ENCODE measurements around the gene RSU1. TPM values are rescaled to one million over a fixed set of nuclear protein-coding genes. Genes with fewer than 3 reads are reported as not detected.

The RSU1 gene
- polyA plus RNA-seq, 2 of the 4 experiments (the other 2 are of a cell fraction) = 99.3 to 114 TPM

GRCh38 chr10:16794005-16794404 lies 23.2 kb downstream of the RSU1 start:
- Histone ChIP-seq H3K4me3 (no peak overlapping the region), H3K9me3 (no peaks in the 10 kb centered on the region), H3K4me2 (no peak overlapping the region), H3K27ac (no peak overlapping the region), H3K4me1 (no peaks in the 10 kb centered on the region)
- ChIA-PET POLR2A (no interaction called here), CTCF (interaction anchor here (1.2 kb wide), 1 partner anchor 892 kb away, joined by 3 read pairs; no protein-coding TSS in a partner anchor)
- FAIRE-seq (no peak), ATAC-seq (no peak), DNase-seq (ENCODE audit: low read depth in 1 of 2, low spot score in 1 of 2) (no peak)
- WGBS (ENCODE audit: missing lambda C conversion rate) = 85% methylated on average over 1 of the region's 1 CpG
- no peak for TF ChIP-seq RAD21 (conservative IDR thresholded peaks at IDR 0.05 in 1 of 2, IDR thresholded peaks at IDR 0.05 in 1 of 2)
- TF ChIP-seq MAZ (IDR thresholded peaks at IDR 0.05; ENCODE audit: borderline replicate concordance, low read depth, low read length) = no peak
- TF ChIP-seq HOXA7 (CRISPR knock-in tag; IDR thresholded peaks at IDR 0.05) = no peak
- TF ChIP-seq HEYL (CRISPR knock-in tag; IDR thresholded peaks at IDR 0.05) = no peak
- no peak for TF ChIP-seq EHF (CRISPR knock-in tag; IDR thresholded peaks at IDR 0.05)
- TF ChIP-seq PBX3 (IDR thresholded peaks at IDR 0.05) = no peak
- no peak for TF ChIP-seq NFE2L2 (conservative IDR thresholded peaks at IDR 0.05; ENCODE audit: low read length)
- TF ChIP-seq MAX (IDR thresholded peaks at IDR 0.05) = no peak
- no peak for TF ChIP-seq SREBF2 (IDR thresholded peaks at IDR 0.05)
- TF ChIP-seq HDAC2 (IDR thresholded peaks at IDR 0.05) = no peak
- no peak for TF ChIP-seq CHD4 (IDR thresholded peaks at IDR 0.05; ENCODE audit: borderline replicate concordance)
- no peak for TF ChIP-seq SMC3 (IDR thresholded peaks at IDR 0.05)
- no peak for TF ChIP-seq KDM5A (IDR thresholded peaks at IDR 0.05)
- TF ChIP-seq FOSB (CRISPR knock-in tag; IDR thresholded peaks at IDR 0.05) = no peak
- TF ChIP-seq ZNF302 (CRISPR knock-in tag; IDR thresholded peaks at IDR 0.05) = no peak
- TF ChIP-seq CHD2 (IDR thresholded peaks at IDR 0.05; ENCODE audit: low read length, partially characterized antibody) = no peak

- ChIA-PET POLR2A (no interaction called here), CTCF (no interaction called here)
- no peak for DNase-seq (ENCODE audit: low read depth in 1 of 2, low spot score in 1 of 2)
- Histone ChIP-seq H3K9me3 (no peaks in the 10 kb centered on the region), H3K4me3 (no peak overlapping the region), H3K4me1 (no peaks in the 10 kb centered on the region), H3K4me2 (no peak overlapping the region), H3K27ac (no peak overlapping the region)
- WGBS (ENCODE audit: missing lambda C conversion rate) = 94% methylated on average over 8 of the region's 8 CpGs
- no peak for FAIRE-seq
- no peak for ATAC-seq
- TF ChIP-seq HES2 (IDR thresholded peaks at IDR 0.05) = no peak
- no peak for TF ChIP-seq CHD4 (IDR thresholded peaks at IDR 0.05; ENCODE audit: borderline replicate concordance)
- TF ChIP-seq KDM1A (IDR thresholded peaks at IDR 0.05; ENCODE audit: low read depth) = no peak
- no peak for TF ChIP-seq TFCP2L1 (CRISPR knock-in tag; IDR thresholded peaks at IDR 0.05)
- no peak for TF ChIP-seq JUNB (IDR thresholded peaks at IDR 0.05)
- no peak for TF ChIP-seq MAX (IDR thresholded peaks at IDR 0.05)
- no peak for TF ChIP-seq CBX8 (IDR thresholded peaks at IDR 0.05)
- TF ChIP-seq FOSB (CRISPR knock-in tag; IDR thresholded peaks at IDR 0.05) = no peak
- TF ChIP-seq RFX5 (IDR thresholded peaks at IDR 0.05) = no peak
- no peak for TF ChIP-seq ATOH8 (CRISPR knock-in tag; IDR thresholded peaks at IDR 0.05; ENCODE audit: low read depth)
- no peak for TF ChIP-seq POLR2A (IDR thresholded peaks at IDR 0.05; ENCODE audit: low read length)
- TF ChIP-seq CHD2 (IDR thresholded peaks at IDR 0.05; ENCODE audit: low read length, partially characterized antibody) = no peak
- TF ChIP-seq ESRRA (IDR thresholded peaks at IDR 0.05; ENCODE audit: borderline replicate concordance, low read length) = no peak
- TF ChIP-seq ELK1 (IDR thresholded peaks at IDR 0.05; ENCODE audit: low read depth, low read length) = no peak
- TF ChIP-seq HOXA7 (CRISPR knock-in tag; IDR thresholded peaks at IDR 0.05) = no peak
Observed at GRCh38 chr10:16792675-16793074, 24.5 kb downstream of the RSU1 start.

All from A549 (cell line).